Activated T-helper 2 cell treated with anti-CD3 and anti-CD28 coated beads, Interferon-gamma antibody, Interleukin-2, Interleukin-4, amounts not matched to agents 10 μg/mL and 5 μg/mL and 100 μg/mL, durations not matched to agents 14 hours and 24 hours and 36 hours (primary cell): ENCODE measurements around the gene GFOD1. TPM values are rescaled to one million over a fixed set of nuclear protein-coding genes. Genes with fewer than 3 reads are reported as not detected.

ENCODE experiments used
- DNase-seq: peaks from one replicate; pipeline ENCODE4 v3.0.0; 2021; ENCODE audit warnings: low spot score
- H3K27ac Mint-ChIP-seq: one replicate; pipeline ENCODE4 v1.8.0; 2021; ENCODE audit warnings: mixed read lengths
- H3K27me3 Mint-ChIP-seq: one replicate; pipeline ENCODE4 v1.8.0; 2021; ENCODE audit warnings: low read depth, mixed read lengths
- H3K36me3 Mint-ChIP-seq: one replicate; pipeline ENCODE4 v1.8.0; 2021; ENCODE audit warnings: low read depth, mixed read lengths
- H3K4me1 Mint-ChIP-seq: one replicate; pipeline ENCODE4 v1.8.0; 2021; ENCODE audit warnings: low read depth, mixed read lengths
- H3K4me3 Mint-ChIP-seq: one replicate; pipeline ENCODE4 v1.8.0; 2021; ENCODE audit warnings: low read depth, mild to moderate bottlenecking, moderate library complexity, mixed read lengths
- H3K9me3 Mint-ChIP-seq: one replicate; pipeline ENCODE4 v1.8.0; 2021; ENCODE audit warnings: mixed read lengths
- intact Hi-C: fragments of 100-400 bp; cut with micrococcal nuclease; formaldehyde crosslinking; loops from one replicate; pipeline ENCODE4 v1.15.1; 2023
- total RNA-seq: library from RNA; stranded (reverse); gene quantifications from 2 replicates; pipeline ENCODE4 v1.2.3, GENCODE V29; 2022

The GFOD1 gene
- total RNA-seq, 1 donor from 2014 or later, result 4.6 TPM

DNA sequence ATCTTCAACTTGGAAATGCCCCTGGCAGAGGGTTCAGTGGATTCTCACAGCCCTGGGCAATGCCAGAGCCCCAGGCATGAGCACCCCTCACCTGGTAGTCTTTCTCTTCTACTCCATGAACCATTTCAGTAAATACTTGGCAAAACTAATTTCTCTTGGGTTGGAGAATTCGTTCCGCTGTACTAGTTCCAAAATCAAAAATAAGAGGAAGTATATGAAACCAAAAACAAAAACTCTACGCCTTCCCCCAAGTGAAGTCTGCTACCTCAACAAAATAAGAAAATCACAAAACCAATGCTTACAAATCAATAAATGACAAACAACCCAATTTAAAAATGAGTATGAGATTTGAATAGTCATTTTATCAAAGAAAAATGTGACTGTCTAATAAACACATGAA, 12.6 kb downstream of the GFOD1 start:
- intact Hi-C loops, result no loop called here
- Mint-ChIP-seq H3K4me3 (no peak overlapping the region), H3K4me1 (peaks cover 14% of the 10 kb centered on the region), H3K36me3 (peaks cover 32% of the 10 kb centered on the region), H3K9me3 (peaks cover 3% of the 10 kb centered on the region), H3K27ac (no peak overlapping the region), H3K27me3 (no peaks in the 10 kb centered on the region)
- DNase-seq, result no peak

DNA sequence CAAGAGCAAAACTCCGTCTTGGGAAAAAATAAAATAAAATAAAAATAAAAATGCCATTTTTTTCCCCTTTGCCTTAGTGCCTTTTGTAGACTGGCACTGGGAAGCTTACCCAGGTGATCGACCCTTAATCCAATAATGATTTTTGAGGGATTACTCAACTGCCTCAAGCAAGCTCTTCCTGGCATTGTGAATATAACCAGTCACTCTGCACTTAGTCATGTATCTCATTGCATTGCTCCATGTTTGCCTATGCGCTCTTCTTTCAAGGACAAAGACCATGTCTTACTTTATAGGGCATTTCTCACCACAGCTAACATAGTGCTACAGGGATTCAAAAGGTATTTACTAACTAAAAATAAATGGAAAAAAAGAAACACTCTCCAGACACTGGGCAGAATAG, 13.0 kb downstream of the GFOD1 start:
- intact Hi-C loops, result no loop called here
- H3K36me3 Mint-ChIP-seq, result peaks cover 30% of the 10 kb centered on the region
- peaks cover 3% of the 10 kb centered on the region for H3K9me3 Mint-ChIP-seq
- no peak for DNase-seq
- no peak overlapping the region for H3K4me3 Mint-ChIP-seq
- peaks cover 12% of the 10 kb centered on the region for H3K4me1 Mint-ChIP-seq
- H3K27ac Mint-ChIP-seq, result no peak overlapping the region
- no peaks in the 10 kb centered on the region for H3K27me3 Mint-ChIP-seq

DNA sequence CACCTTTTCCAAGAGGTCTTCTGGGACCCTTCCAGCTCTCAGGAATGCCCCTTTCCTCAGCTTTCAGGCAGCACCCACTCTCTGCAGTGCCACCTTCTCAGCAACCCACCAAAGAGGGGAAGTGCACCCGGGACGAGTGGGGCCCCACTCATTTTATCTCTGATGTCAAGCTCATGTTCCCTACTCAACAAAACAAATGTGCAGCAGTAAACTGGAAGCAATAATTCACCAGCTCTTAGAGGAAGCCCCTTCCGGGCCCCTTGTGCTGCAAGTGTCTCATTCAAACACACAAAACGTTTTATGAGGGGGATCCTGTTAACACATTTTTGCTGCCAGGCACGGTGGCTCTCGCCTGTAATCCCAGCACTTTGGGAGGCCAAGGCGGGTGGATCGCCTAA, 13.6 kb downstream of the GFOD1 start:
- intact Hi-C loops, result no loop called here
- Mint-ChIP-seq H3K9me3 (peaks cover 3% of the 10 kb centered on the region), H3K27me3 (no peaks in the 10 kb centered on the region), H3K4me1 (peaks cover 16% of the 10 kb centered on the region), H3K4me3 (no peak overlapping the region), H3K36me3 (peaks cover 36% of the 10 kb centered on the region), H3K27ac (no peak overlapping the region)
- DNase-seq, result no peak

GRCh38 chr6:13472976-13473767, 14.2 kb downstream of the GFOD1 start:
- Mint-ChIP-seq H3K9me3 (peaks cover 3% of the 10 kb centered on the region), H3K4me3 (no peak overlapping the region), H3K36me3 (peaks cover 35% of the 10 kb centered on the region), H3K27me3 (no peaks in the 10 kb centered on the region), H3K27ac (no peak overlapping the region), H3K4me1 (peaks cover 14% of the 10 kb centered on the region)
- DNase-seq, result no peak
- intact Hi-C loops, result no loop called here

DNA sequence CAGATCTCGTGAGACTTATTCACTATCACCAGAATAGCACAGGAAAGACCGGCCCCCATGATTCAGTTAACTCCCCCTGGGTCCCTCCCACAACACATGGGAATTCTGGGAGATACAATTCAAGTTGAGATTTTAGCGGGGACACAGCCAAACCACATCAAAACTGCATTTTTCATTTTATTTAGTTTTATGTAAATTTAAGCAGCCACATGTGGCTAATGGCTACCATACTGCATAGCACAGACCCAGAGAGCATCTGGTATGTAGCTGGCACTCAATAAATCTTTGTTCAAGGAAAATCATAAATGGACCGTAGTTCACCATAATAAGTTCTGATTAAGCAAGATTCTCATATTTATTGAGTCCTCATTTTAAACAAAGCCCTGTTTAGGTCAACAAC, 15.3 kb downstream of the GFOD1 start:
- H3K9me3 Mint-ChIP-seq, result peaks cover 3% of the 10 kb centered on the region
- no peaks in the 10 kb centered on the region for H3K27me3 Mint-ChIP-seq
- H3K4me3 Mint-ChIP-seq, result no peak overlapping the region
- peaks cover 18% of the 10 kb centered on the region for H3K4me1 Mint-ChIP-seq
- no peak for DNase-seq
- peaks cover 32% of the 10 kb centered on the region for H3K36me3 Mint-ChIP-seq
- intact Hi-C loops, result no loop called here
- no peak overlapping the region for H3K27ac Mint-ChIP-seq

DNA sequence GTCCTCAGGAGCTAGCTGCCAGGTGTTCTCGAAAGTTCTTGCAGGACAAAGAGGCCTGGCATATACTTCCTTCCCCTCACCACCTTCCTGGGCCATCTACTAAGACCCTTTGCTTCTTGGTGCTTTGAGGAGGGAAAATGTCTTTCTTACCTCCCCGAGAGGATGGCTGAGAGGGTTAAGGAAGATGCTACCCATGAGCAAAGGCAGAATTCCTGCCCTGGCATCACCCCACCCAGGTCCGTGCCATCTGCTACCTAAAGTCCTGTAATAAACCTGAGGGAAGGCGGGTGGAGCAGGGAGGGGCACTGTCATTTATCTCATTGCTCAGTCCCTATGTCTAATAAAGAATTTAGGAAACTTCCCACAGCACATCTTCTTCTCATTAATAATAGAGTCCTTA, 16.2 kb downstream of the GFOD1 start:
- H3K27me3 Mint-ChIP-seq, result no peaks in the 10 kb centered on the region
- peaks cover 28% of the 10 kb centered on the region for H3K4me1 Mint-ChIP-seq
- H3K4me3 Mint-ChIP-seq, result no peak overlapping the region
- DNase-seq, result no peak
- intact Hi-C loops, result no loop called here
- H3K36me3 Mint-ChIP-seq, result peaks cover 27% of the 10 kb centered on the region
- H3K9me3 Mint-ChIP-seq, result peaks cover 2% of the 10 kb centered on the region
- no peak overlapping the region for H3K27ac Mint-ChIP-seq

GRCh38 chr6:13470238-13471140, 16.9 kb downstream of the GFOD1 start:
- H3K9me3 Mint-ChIP-seq, result no peaks in the 10 kb centered on the region
- no peak overlapping the region for H3K4me3 Mint-ChIP-seq
- H3K36me3 Mint-ChIP-seq, result peaks cover 25% of the 10 kb centered on the region
- intact Hi-C loops, result no loop called here
- DNase-seq, result no peak
- no peak overlapping the region for H3K27ac Mint-ChIP-seq
- no peaks in the 10 kb centered on the region for H3K27me3 Mint-ChIP-seq
- peaks cover 35% of the 10 kb centered on the region for H3K4me1 Mint-ChIP-seq

DNA sequence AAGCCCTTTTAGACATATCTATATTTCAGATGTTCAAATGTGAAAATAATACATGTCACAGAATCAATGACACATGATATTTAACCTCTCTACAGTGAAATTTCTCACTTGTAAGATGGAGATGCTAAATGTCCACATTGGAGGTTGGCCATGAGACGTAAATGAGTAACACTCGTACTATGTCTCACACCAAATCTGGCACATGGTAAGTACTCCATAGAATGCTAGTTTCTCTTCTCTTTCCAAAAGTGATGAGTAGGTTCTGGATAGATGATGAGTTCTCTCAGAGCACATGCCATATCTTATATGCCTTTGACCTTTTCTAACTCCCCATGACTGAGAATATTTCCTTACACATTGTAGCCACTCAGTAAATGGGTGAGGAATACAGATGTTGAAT, 17.7 kb downstream of the GFOD1 start:
- intact Hi-C loops, result no loop called here
- peaks cover 42% of the 10 kb centered on the region for H3K4me1 Mint-ChIP-seq

DNA sequence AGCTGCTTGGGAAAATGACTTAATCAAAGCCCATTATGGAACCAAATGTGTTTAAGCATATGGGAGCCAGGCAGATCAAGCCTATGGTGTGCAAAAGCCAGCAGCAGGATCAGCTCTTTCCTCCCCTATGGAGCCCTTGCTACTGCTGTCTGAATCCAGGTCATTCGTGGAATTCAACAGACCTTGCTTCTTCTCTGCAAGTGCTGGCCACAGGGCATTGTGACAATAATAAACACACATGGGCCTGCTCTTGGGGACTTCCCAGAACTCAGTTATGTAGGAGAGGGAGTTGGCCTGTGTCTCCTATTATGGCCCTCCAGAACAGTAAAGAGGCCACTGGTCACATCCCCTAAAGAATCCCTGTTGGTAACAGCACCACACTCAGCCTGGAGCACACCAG, 18.6 kb downstream of the GFOD1 start:
- H3K9me3 Mint-ChIP-seq, result no peaks in the 10 kb centered on the region
- H3K4me1 Mint-ChIP-seq, result peaks cover 49% of the 10 kb centered on the region
- no peak overlapping the region for H3K4me3 Mint-ChIP-seq
- H3K27ac Mint-ChIP-seq, result no peak overlapping the region
- H3K27me3 Mint-ChIP-seq, result no peaks in the 10 kb centered on the region
- no peak for DNase-seq
- peaks cover 21% of the 10 kb centered on the region for H3K36me3 Mint-ChIP-seq
- intact Hi-C loops, result no loop called here

More for the DNA sequence above, 17.7 kb downstream of the GFOD1 start:
- Mint-ChIP-seq H3K27ac (no peak overlapping the region), H3K36me3 (peaks cover 22% of the 10 kb centered on the region), H3K27me3 (no peaks in the 10 kb centered on the region), H3K9me3 (no peaks in the 10 kb centered on the region), H3K4me3 (no peak overlapping the region)
- no peak for DNase-seq

- Mint-ChIP-seq H3K36me3 (peaks cover 21% of the 10 kb centered on the region), H3K27me3 (no peaks in the 10 kb centered on the region), H3K9me3 (no peaks in the 10 kb centered on the region), H3K4me1 (peaks cover 57% of the 10 kb centered on the region), H3K4me3 (no peak overlapping the region), H3K27ac (no peak overlapping the region)
- intact Hi-C loops, result no loop called here
- DNase-seq, result no peak
Measured at GRCh38 chr6:13467216-13467600, 20.2 kb downstream of the GFOD1 start.

DNA sequence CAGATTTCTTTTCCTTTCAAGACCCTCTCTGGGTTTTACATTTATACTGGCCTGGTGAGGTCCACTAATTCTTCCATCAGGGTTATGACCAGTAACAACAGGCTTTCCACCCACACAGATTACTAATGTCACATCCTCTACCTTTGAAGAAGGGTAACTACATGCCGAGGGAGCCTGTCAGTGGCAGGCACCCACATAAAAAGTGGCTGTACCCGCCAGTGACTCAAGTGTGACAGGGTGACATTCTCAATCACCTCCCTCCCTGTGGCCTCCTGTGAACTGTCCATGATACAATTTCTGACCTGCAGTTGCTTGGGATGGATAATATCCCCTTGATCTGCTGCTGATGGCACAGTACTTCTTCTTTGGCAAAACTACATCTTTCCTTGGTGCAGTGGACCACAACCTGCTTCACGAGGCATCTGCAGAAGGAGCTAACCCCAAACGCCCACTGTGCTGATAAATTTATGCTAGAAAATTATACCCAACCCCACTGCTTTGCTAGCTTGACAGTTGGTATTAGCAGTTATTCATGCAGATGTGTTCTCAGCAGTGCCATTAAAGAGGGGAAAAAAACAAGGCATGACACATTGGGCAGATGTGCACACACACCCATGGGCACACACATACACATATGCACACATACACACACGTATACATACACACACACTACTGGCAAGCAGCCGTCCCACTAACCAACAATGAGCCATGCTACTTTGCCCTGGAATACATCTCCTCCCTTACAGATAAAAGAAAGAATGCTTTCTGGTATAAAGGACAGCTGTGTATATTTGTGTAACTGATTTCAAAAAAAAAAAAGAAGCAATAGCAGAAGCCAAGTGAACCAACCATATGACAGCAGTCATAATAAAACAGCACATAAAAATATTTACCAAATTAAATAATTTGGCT, 20.8 kb downstream of the GFOD1 start:
- Mint-ChIP-seq H3K27ac (peak overlapping the region; percentile 85), H3K4me3 (peak overlapping the region; percentile 11), H3K4me1 (peaks cover 62% of the 10 kb centered on the region), H3K9me3 (no peaks in the 10 kb centered on the region), H3K27me3 (no peaks in the 10 kb centered on the region), H3K36me3 (peaks cover 18% of the 10 kb centered on the region)
- intact Hi-C loops, result loop anchor here (1.0 kb wide), 3 partner anchors 11 to 38 kb away; no protein-coding TSS in a partner anchor
- DNase-seq, result no peak

DNA sequence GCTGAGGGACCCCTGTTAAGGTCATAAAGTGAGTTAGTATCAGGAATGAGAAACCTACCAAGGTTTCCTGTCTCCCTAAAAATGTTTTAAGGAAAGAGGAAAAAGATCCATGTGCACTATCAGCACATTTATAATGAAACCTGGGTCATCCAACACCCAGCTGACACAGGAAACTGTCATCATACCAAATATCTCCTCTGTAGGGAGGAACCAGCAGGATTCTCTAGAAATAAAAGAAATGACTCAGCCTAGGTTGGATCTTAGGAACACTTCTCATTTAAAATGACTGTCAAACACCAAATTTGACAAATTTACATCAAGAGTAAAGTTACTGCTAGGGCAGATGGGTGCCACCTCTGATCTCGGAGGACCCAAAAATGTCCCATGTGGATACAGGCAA, 21.7 kb downstream of the GFOD1 start:
- H3K9me3 Mint-ChIP-seq, result no peaks in the 10 kb centered on the region
- H3K27ac Mint-ChIP-seq, result peak overlapping the region; percentile 85
- H3K27me3 Mint-ChIP-seq, result no peaks in the 10 kb centered on the region
- intact Hi-C loops, result loop anchor here (1.0 kb wide), 3 partner anchors 10 to 37 kb away; no protein-coding TSS in a partner anchor
- peak overlapping the region; percentile 11 for H3K4me3 Mint-ChIP-seq
- DNase-seq, result no peak
- peaks cover 22% of the 10 kb centered on the region for H3K36me3 Mint-ChIP-seq
- peaks cover 64% of the 10 kb centered on the region for H3K4me1 Mint-ChIP-seq
